GM23338 (cell line): Measurements from ENCODE around the gene PGBD4. TPM values are rescaled to one million over a fixed set of nuclear protein-coding genes. Genes with fewer than 3 reads are reported as not detected.

Source experiments
- ATAC-seq: fragments of 200-7000 bp; cut with Tn5 transposase; 3 replicates; pipeline ENCODE4 v1.9.1; 2020
- DNase-seq: peaks from one replicate; pipeline ENCODE4 v3.0.0-alpha.2; 2015; ENCODE audit warnings: low spot score
- H2AFZ ChIP-seq: fragments of 200-600 bp; sonication (generic); 2 replicates; pipeline ENCODE4 v1.8.0; 2016; ENCODE audit warnings: antibody characterized with exemption, mild to moderate bottlenecking, moderate library complexity
- H3F3A ChIP-seq: fragments of 200-600 bp; sonication (generic); replicated peaks from 2 replicates; pipeline ENCODE4 v1.8.0; 2017; ENCODE audit warnings: antibody characterized with exemption, mixed run types, low read depth
- H3K27ac ChIP-seq: fragments of 200-600 bp; sonication (generic); 2 replicates; pipeline ENCODE4 v1.6.1; 2016; ENCODE audit warnings: low read depth
- H3K27me3 ChIP-seq: fragments of 200-600 bp; sonication (generic); 2 replicates; pipeline ENCODE4 v1.8.0; 2016; ENCODE audit warnings: mild to moderate bottlenecking, mixed run types, moderate library complexity; ENCODE audit not compliant: insufficient read depth
- H3K36me3 ChIP-seq: fragments of 200-600 bp; sonication (generic); 2 replicates; pipeline ENCODE4 v1.8.0; 2016; ENCODE audit warnings: mild to moderate bottlenecking; ENCODE audit not compliant: insufficient read depth
- H3K4me1 ChIP-seq: fragments of 200-600 bp; sonication (generic); 2 replicates; pipeline ENCODE4 v1.8.0; 2016; ENCODE audit warnings: mild to moderate bottlenecking, moderate library complexity; ENCODE audit not compliant: insufficient read depth
- H3K4me2 ChIP-seq: fragments of 200-600 bp; sonication (generic); 2 replicates; pipeline ENCODE4 v1.7.1; 2017; ENCODE audit warnings: mixed run types
- H3K4me3 ChIP-seq: fragments of 200-600 bp; sonication (generic); 2 replicates; pipeline ENCODE4 v1.6.1; 2016; ENCODE audit warnings: mixed run types
- H3K79me2 ChIP-seq: fragments of 200-600 bp; sonication (generic); replicated peaks from 2 replicates; pipeline ENCODE4 v1.8.0; 2017; ENCODE audit warnings: mild to moderate bottlenecking; ENCODE audit not compliant: insufficient read depth
- H3K9me2 ChIP-seq: fragments of 200-600 bp; sonication (generic); 2 replicates; pipeline ENCODE4 v1.8.0; 2017; ENCODE audit not compliant: insufficient read depth
- H4K20me1 ChIP-seq: fragments of 200-600 bp; sonication (generic); replicated peaks from 2 replicates; pipeline ENCODE4 v1.8.0; 2017; ENCODE audit warnings: mild to moderate bottlenecking; ENCODE audit not compliant: insufficient read depth
- H3K27ac Mint-ChIP-seq: 2 replicates; pipeline ENCODE4 v1.8.0; 2020; ENCODE audit warnings: inconsistent platforms, mild to moderate bottlenecking, moderate library complexity, mixed read lengths
- H3K27me3 Mint-ChIP-seq: 3 replicates; pipeline ENCODE4 v1.8.0; 2022; ENCODE audit warnings: low read depth, mild to moderate bottlenecking, moderate library complexity, mixed read lengths, inconsistent platforms; ENCODE audit not compliant: insufficient read depth, poor library complexity
- H3K36me3 Mint-ChIP-seq: 3 replicates; pipeline ENCODE4 v1.8.0; 2021; ENCODE audit warnings: low read depth, mild to moderate bottlenecking, inconsistent platforms, moderate library complexity, mixed read lengths
- H3K4me1 Mint-ChIP-seq: 3 replicates; pipeline ENCODE4 v1.8.0; 2020; ENCODE audit warnings: mild to moderate bottlenecking, inconsistent platforms, mixed read lengths
- H3K4me3 Mint-ChIP-seq: 3 replicates; pipeline ENCODE4 v1.8.0; 2021; ENCODE audit warnings: moderate library complexity, mild to moderate bottlenecking, inconsistent platforms, mixed read lengths
- H3K9me3 Mint-ChIP-seq: 3 replicates; pipeline ENCODE4 v1.8.0; 2020; ENCODE audit warnings: moderate library complexity, mild to moderate bottlenecking, inconsistent platforms, mixed read lengths
- POLR2AphosphoS5 ChIP-seq: IDR thresholded peaks from 2 replicates; pipeline ENCODE4 v1.6.1; 2016; ENCODE audit warnings: antibody characterized with exemption, low read depth
- REST ChIP-seq: IDR thresholded peaks from one replicate; pipeline ENCODE4 v1.6.1; 2018; ENCODE audit warnings: antibody characterized with exemption; ENCODE audit not compliant: unreplicated experiment
- STAT1 ChIP-seq: IDR thresholded peaks from one replicate; pipeline ENCODE4 v1.6.1; 2016; ENCODE audit warnings: antibody characterized with exemption; ENCODE audit not compliant: unreplicated experiment
- ZNF114 ChIP-seq: fragments of 250-450 bp; sonication (Bioruptor Pico); IDR thresholded peaks from 2 replicates; pipeline ENCODE4 v1.5.0; 2020; ENCODE audit warnings: mild to moderate bottlenecking, moderate library complexity
- ZNF331 ChIP-seq: fragments of 250-450 bp; sonication (Bioruptor Pico); IDR thresholded peaks from 2 replicates; pipeline ENCODE4 v1.5.0; 2020; ENCODE audit warnings: low read depth, mild to moderate bottlenecking, moderate library complexity
- ZNF462 ChIP-seq: fragments of 250-450 bp; sonication (Bioruptor Pico); IDR thresholded peaks from 2 replicates; pipeline ENCODE4 v1.5.0; 2020; ENCODE audit warnings: mild to moderate bottlenecking, moderate library complexity
- polyA plus RNA-seq: library from polyadenylated mRNA; unstranded; fragments of >200 nt; fragmentation: Nextera tagmentation; extraction: Ambion mirVana; gene quantifications from 2 replicates; pipeline ENCODE4 v1.2.1, GENCODE V29; 2016
- total RNA-seq: library from RNA; depleted of rRNA; stranded (reverse); fragments of >200 nt; shearing (Covaris generic); gene quantifications from 2 replicates; pipeline ENCODE4 v1.2.3, GENCODE V29; 2014

PGBD4 gene
- total and polyA plus RNA-seq, 2 experiments from 2014 or later: 0.50 to 0.66 TPM

GRCh38 chr15:34084086-34084485 lies 17.8 kb upstream of the PGBD4 start (continued):
- TF ChIP-seq ZNF462 (CRISPR knock-in tag) (no peak), ZNF114 (CRISPR knock-in tag) (no peak)

- Histone ChIP-seq H3K79me2 (no peaks in the 10 kb centered on the region), H3K36me3 (peaks cover 10% of the 10 kb centered on the region; the same call in 1 of the 2 replicates), H2AFZ (no peak overlapping the region), H3K27ac (no peak overlapping the region), H3K4me1 (no peaks in the 10 kb centered on the region), H3K4me2 (no peak overlapping the region), H3K4me3 (no peak overlapping the region), H3F3A (no peaks in the 10 kb centered on the region), H3K27me3 (no peaks in the 10 kb centered on the region), H4K20me1 (no peaks in the 10 kb centered on the region), H3K9me2 (no peaks in the 10 kb centered on the region)
- Mint-ChIP-seq H3K4me1 (no peaks in the 10 kb centered on the region), H3K9me3 (no peaks in the 10 kb centered on the region), H3K27me3 (peaks cover 4% of the 10 kb centered on the region), H3K36me3 (peaks cover 25% of the 10 kb centered on the region; the same call in 2 of the 3 replicates), H3K27ac (no peak overlapping the region), H3K4me3 (no peak overlapping the region)
- DNase-seq: no peak
- no peak for ATAC-seq
- no peak for TF ChIP-seq ZNF462 (CRISPR knock-in tag)
- TF ChIP-seq STAT1: no peak
- TF ChIP-seq POLR2AphosphoS5: no peak
- no peak for TF ChIP-seq ZNF331 (CRISPR knock-in tag)
- TF ChIP-seq REST: no peak
These were observed 16.1 kb upstream of the PGBD4 start for GRCh38 chr15:34085746-34086145.
